Heart left ventricle (tissue), 16 donors: ENCODE results near the gene MAPK10. TPM values are rescaled to one million over a fixed set of nuclear protein-coding genes. Genes with fewer than 3 reads are reported as not detected.

Experiments
- ATAC-seq, 4 donors: fragments of 200-7000 bp; cut with Tn5 transposase; one replicate each; pipeline ENCODE4 v1.9.1; 2020 to 2022; ENCODE audit warnings: moderate library complexity in 4 of 4, mild to moderate bottlenecking in 3 of 4, moderate number of reproducible peaks in 1 of 4
- DNase-seq, 5 donors: peaks; one replicate each; pipeline ENCODE4 v3.0.0-alpha.2; 2020
- H3K27ac ChIP-seq, 12 donors: fragments of 200-600 bp; sonication (generic) in 4 of 12; one replicate each; pipeline versions ENCODE4 v1.5.0 to v1.8.0; 2016 to 2022; ENCODE audit warnings: mild to moderate bottlenecking in 2 of 12
- H3K27me3 ChIP-seq, 9 donors: fragments of 200-600 bp; sonication (generic) in 2 of 9; one replicate each; pipeline versions ENCODE4 v1.5.1 to v1.8.0; 2016 to 2022; ENCODE audit warnings: mild to moderate bottlenecking in 3 of 9
- H3K36me3 ChIP-seq, 9 donors: fragments of 200-600 bp; sonication (generic) in 2 of 9; one replicate each; pipeline versions ENCODE4 v1.5.0 to v1.8.0; 2018 to 2022; ENCODE audit warnings: mild to moderate bottlenecking in 2 of 9
- H3K4me1 ChIP-seq, 12 donors: fragments of 200-600 bp; sonication (generic) in 4 of 12; one replicate each; pipeline versions ENCODE4 v1.5.0 to v1.8.0; 2016 to 2022; ENCODE audit warnings: mild to moderate bottlenecking in 3 of 12
- H3K4me3 ChIP-seq, 12 donors: fragments of 200-600 bp; sonication (generic) in 4 of 12; one replicate each; pipeline versions ENCODE4 v1.5.0 to v1.8.0; 2017 to 2022; ENCODE audit warnings: mild to moderate bottlenecking in 9 of 12, moderate library complexity in 4 of 12
- H3K9me3 ChIP-seq, 12 donors: fragments of 200-600 bp; sonication (generic) in 4 of 12; one replicate each; pipeline versions ENCODE4 v1.5.0 to v1.8.0; 2016 to 2022; ENCODE audit warnings: mild to moderate bottlenecking in 1 of 12
- CTCF ChIP-seq, 12 donors: fragments of 200-600 bp; sonication (generic) in 4 of 12; IDR thresholded peaks; one replicate each; pipeline versions ENCODE4 v1.5.0 to v1.8.0; 2018 to 2022; ENCODE audit warnings: antibody characterized with exemption in 12 of 12, mild to moderate bottlenecking in 5 of 12
- POLR2A ChIP-seq, 2 donors: fragments of 450-650 bp; IDR thresholded peaks; one replicate each; pipeline ENCODE4 v1.6.1; 2017; ENCODE audit warnings: antibody characterized with exemption in 2 of 2, mild to moderate bottlenecking in 2 of 2, moderate library complexity in 2 of 2
- WGBS, 4 donors: extraction: QIAGEN DNeasy Blood & Tissue Kit in 2 of 4; methylation state at CpG; one replicate each; pipeline versions ENCODE4 v1.1.5 to v1.1.7; 2013 to 2018; 5-methylcytosine and 5-hydroxymethylcytosine counted together
- intact Hi-C, 10 donors: fragments of 100-400 bp; cut with DNase I; formaldehyde crosslinking; loops; one replicate each; pipeline versions ENCODE4 v1.11.1 to v1.14.2; 2022
- polyA plus RNA-seq, 2 donors: library from polyadenylated mRNA; stranded (reverse); fragments of 200-250 nt; gene quantifications; one replicate each; pipeline ENCODE4 v1.2.3, GENCODE V29; 2013
- total RNA-seq, 9 donors: library from RNA; depleted of rRNA in 2 of 9; stranded (reverse); fragments of >200 nt in 2 of 9; fragmentation: NEBNext Ultra II Directional in 3 of 9; extraction: Animal tissue kit (Norgen Biotek cat#: 25700) in 3 of 9; gene quantifications; one replicate each; pipeline versions ENCODE4 v1.1.0 to v1.2.4, GENCODE V29; 2016 to 2023
- donor health status: ischemic (EF 13 %, LVEDD 7.1; RV severe dilation, severe dysfunction).
- donor health status: healthy with polysubstance abuse.
- donor health status: DM: no; HTN: yes; CAD: no.
- donor health status: DM: no; HTN: no; CAD: no.
- donor health status: ischemic (EF 25% LVEDD 6.9; RV normal size, moderate dysfunction).
- donor health status: ischemic (EF 25% LVEDD 5.7; RV mildly dilated, moderate dysfunction).
- donor health status: healthy.
- donor health status: DM: yes; HTN: yes; CAD: no.
- donor health status: ischemic (EF 35%, LVEDD 5.7; RV mildly dilated, moderate dysfunction).
- donor health status: nonischemic (EF 11% LVEDD 7.7; RV severe dilation, severe dysfunction).
- donor health status: DM: yes; HTN: yes; CAD: no.
- donor health status: PGD.
- donor health status: ischemic (EF 29% LVEDD 5.4; RV normal size, mild dysfunction).
- donor health status: nonischemic (EF 23%, LVEDD 6.1; RV moderate dilation, normal function).

MAPK10 gene
- total and polyA plus RNA-seq, 11 donors = 0.87 to 14.1 (median 2.7) TPM

DNA sequence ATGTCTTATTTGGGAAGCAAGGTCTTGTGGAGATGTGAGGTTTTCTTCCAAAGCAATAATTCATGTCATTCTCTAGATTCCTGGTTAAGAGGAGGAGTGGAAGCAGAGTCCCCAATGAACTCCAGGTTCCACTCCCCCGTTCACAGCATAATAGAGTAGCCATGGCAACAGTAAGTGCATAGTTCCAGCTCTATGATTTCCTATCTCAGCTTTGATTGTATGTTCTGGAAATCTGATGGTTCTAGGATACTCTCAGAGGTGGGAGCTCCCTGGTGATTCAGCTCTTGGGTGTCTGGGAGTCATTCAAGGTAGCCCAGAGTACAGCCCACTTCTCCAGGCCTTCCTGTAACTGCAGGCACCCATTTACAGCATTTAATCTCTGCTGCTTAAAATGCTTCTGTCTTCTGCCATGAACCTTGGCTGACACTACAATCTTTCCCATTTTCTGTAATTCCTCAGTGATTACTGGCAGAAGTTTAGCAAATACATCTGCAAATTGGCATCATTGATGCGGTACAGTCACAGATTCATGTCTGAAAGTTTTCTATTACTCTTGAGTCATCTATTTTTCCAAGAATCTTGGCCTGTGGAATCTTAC, 242.0 kb downstream of the MAPK10 start:
- TF ChIP-seq CTCF (IDR thresholded peaks at IDR 0.05) (no peak), POLR2A (IDR thresholded peaks at IDR 0.05) (no peak)
- Histone ChIP-seq H3K36me3 (no peaks in the 10 kb centered on the region), H3K9me3 (peaks cover 0 to 9% (median 0%) of the 10 kb centered on the region in 12 donors), H3K4me1 (peaks cover 0 to 10% (median 0%) of the 10 kb centered on the region in 12 donors), H3K4me3 (no peak overlapping the region), H3K27me3 (no peaks in the 10 kb centered on the region), H3K27ac (no peak overlapping the region)
- DNase-seq (no peak), ATAC-seq (peak in 2 of 4 donors; percentile 22 to 59)
- intact Hi-C loops = no loop called here
- 58 to 62% (median 60%) methylated on average over 2 of the region's 2 CpGs for WGBS, 4 donors

DNA sequence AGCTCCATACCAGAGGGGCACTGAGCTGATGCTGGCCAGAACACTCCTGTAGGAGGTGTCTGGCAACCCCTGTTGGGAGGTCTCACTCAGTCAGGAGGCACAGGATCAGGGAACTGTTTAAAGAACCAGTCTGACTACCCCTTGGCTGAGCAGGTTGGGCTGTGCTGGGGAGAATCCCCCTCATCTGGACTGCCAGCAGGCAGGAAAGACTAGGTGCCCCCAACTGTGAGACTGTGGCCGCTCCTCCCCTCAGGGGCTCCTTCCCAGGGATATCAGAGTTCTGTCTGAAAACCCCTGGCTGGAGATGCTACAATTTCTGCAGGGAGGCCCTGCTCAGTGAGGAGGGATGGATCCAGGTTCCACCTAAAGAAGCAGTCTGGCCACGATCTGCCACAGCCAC, 245.3 kb downstream of the MAPK10 start:
- ATAC-seq (no peak), DNase-seq (no peak)
- Histone ChIP-seq H3K27ac (no peak overlapping the region), H3K27me3 (no peaks in the 10 kb centered on the region), H3K36me3 (no peaks in the 10 kb centered on the region), H3K4me1 (peaks cover 0 to 10% (median 0%) of the 10 kb centered on the region in 12 donors), H3K4me3 (no peak overlapping the region), H3K9me3 (peaks cover 0 to 35% (median 0%) of the 10 kb centered on the region in 12 donors)
- 70 to 86% (median 78%) methylated on average over 1 to 2 of the region's 2 CpGs for WGBS, 4 donors
- TF ChIP-seq CTCF (IDR thresholded peaks at IDR 0.05) = no peak
- intact Hi-C loops = no loop called here

DNA sequence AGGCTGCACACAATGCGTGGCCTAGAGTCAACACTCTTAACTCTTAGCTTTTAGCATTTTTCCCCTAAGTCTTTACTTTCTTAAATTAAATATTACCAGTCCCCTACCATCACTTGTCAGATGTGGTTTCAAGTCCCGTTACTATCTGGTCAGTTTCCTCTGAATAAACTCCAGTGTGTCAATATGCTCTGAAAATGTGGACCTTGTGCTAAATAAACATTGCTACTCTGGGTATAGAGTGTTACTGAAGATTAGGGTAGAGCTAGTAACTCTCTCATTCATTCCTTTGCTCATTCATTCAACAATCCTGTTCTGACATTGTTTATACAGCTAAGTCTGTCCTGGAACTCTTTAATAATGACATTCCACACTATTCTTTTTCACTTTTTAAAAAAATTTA, 251.0 kb downstream of the MAPK10 start:
- H3K4me1 ChIP-seq = no peaks in the 10 kb centered on the region
- intact Hi-C loops = no loop called here
- no peak overlapping the region for H3K4me3 ChIP-seq
- no peaks in the 10 kb centered on the region for H3K36me3 ChIP-seq
- DNase-seq = no peak
- no peak overlapping the region for H3K27ac ChIP-seq
- WGBS, 4 donors = 68 to 79% (median 70%) methylated on average over 2 of the region's 2 CpGs
- TF ChIP-seq POLR2A (IDR thresholded peaks at IDR 0.05) (no peak), CTCF (IDR thresholded peaks at IDR 0.05) (no peak)
- no peak for ATAC-seq
- H3K27me3 ChIP-seq = no peaks in the 10 kb centered on the region
- peaks cover 0 to 35% (median 0%) of the 10 kb centered on the region in 12 donors for H3K9me3 ChIP-seq

DNA sequence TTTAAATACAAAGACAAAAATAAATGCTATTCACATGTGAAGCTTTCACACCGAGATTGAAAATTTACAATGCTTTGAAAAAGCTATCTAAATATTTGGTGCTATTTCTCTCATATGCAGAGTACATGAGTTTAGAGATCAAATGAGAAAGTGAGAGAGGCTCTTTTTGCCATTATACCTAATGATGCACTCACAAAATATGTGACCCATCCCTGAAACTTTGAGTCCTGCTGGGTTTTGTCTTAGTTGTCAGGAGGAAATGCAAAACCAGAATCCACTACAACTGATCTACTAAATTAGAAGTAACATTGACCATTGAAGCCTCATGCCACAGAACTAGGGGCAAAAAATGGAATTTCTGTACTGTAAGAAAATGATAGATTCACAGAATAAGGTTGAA, 251.7 kb downstream of the MAPK10 start:
- Histone ChIP-seq H3K27me3 (no peaks in the 10 kb centered on the region), H3K9me3 (peaks cover 0 to 29% (median 0%) of the 10 kb centered on the region in 12 donors), H3K36me3 (no peaks in the 10 kb centered on the region), H3K27ac (no peak overlapping the region), H3K4me1 (no peaks in the 10 kb centered on the region), H3K4me3 (no peak overlapping the region)
- TF ChIP-seq POLR2A (IDR thresholded peaks at IDR 0.05) (no peak), CTCF (IDR thresholded peaks at IDR 0.05) (no peak)
- ATAC-seq (no peak), DNase-seq (no peak)
- 68 to 71% (median 71%) methylated on average over 1 of the region's 1 CpG for WGBS, 4 donors
- intact Hi-C loops = no loop called here
